Spleen (tissue), 7 donors: ENCODE measurements around the gene NPHS1.

ENCODE experiments used
- POLR2A ChIP-seq, 3 donors: fragments of 450-650 bp; IDR thresholded peaks; one replicate each; pipeline ENCODE4 v1.5.1; 2017; ENCODE audit warnings: antibody characterized with exemption in 3 of 3, mild to moderate bottlenecking in 1 of 3
- TF ChIP-seq, protein P1 (sequence below), 11 experiments: fragments of 200-600 bp in 7 of 11; fragments of 450-650 bp in 4 of 11; sonication (generic) in 4 of 11; IDR thresholded peaks in 8 of 11; conservative IDR thresholded peaks in 3 of 11; 1 replicate in 7 of 11; 2 replicates in 4 of 11; pipeline versions ENCODE4 v1.4.0 to v1.8.0; 2016 to 2021; ENCODE audit warnings: antibody characterized with exemption in 11 of 11, inconsistent platforms in 4 of 11, mild to moderate bottlenecking in 1 of 11
- donor health status: DM: no; HTN: no; CAD: no; lungs with moderate emphysema.
- donor health status: DM: no; HTN: no; CAD: no.
- donor health status: DM: no; HTN: no; CAD: no.

DNA sequence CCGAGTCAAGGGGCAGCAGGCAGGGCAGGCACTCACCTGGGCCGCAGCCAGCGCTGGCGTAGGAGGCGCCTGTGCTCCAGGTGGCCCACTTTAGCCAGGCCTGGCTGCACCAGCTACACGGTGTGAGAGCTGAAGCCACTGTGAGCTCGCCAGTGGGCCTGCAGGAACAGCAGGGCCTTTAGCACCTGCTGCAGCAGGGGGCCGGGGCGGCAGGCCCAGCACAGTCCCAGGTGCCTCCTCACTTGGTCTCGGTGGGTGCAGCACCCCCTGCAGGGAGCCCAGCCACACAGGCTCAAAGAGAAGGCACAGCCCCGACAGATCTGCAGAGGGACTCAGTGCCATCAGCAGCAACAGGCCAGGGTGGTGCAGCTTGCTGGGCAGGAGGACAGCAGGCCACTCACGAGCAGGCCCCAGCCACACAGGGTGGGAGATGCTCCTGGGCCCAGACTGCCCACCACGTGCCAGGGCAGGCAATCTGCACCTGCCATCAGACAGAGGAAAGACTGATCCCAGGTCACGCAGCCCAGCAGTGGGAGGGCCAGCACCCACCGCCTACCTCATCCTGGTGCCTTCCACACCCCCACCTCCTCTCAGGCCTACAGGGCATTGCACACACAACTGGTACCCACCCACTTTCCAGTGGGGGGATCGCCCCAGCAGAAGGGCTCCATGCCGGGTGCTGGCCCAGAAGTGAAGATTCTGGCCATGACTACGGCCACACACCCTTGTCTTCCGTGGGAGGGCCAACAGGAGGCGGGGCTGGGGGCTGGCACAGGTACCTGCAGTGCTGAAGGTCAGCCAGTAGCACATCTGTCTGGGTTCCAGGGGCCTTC lies 61.1 kb downstream of the NPHS1 start:
- TF ChIP-seq, protein P1, sequence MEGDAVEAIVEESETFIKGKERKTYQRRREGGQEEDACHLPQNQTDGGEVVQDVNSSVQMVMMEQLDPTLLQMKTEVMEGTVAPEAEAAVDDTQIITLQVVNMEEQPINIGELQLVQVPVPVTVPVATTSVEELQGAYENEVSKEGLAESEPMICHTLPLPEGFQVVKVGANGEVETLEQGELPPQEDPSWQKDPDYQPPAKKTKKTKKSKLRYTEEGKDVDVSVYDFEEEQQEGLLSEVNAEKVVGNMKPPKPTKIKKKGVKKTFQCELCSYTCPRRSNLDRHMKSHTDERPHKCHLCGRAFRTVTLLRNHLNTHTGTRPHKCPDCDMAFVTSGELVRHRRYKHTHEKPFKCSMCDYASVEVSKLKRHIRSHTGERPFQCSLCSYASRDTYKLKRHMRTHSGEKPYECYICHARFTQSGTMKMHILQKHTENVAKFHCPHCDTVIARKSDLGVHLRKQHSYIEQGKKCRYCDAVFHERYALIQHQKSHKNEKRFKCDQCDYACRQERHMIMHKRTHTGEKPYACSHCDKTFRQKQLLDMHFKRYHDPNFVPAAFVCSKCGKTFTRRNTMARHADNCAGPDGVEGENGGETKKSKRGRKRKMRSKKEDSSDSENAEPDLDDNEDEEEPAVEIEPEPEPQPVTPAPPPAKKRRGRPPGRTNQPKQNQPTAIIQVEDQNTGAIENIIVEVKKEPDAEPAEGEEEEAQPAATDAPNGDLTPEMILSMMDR (IDR thresholded peaks at IDR 0.05 in 8 of 11, conservative IDR thresholded peaks at IDR 0.05 in 3 of 11) = no peak
- no peak for TF ChIP-seq POLR2A (IDR thresholded peaks at IDR 0.05)
